Panc1 (cell line): Measurements from ENCODE around the gene BCL2L11. TPM values are rescaled to one million over a fixed set of nuclear protein-coding genes. Genes with fewer than 3 reads are reported as not detected.

Source experiments
- ATAC-seq: fragments of 200-7000 bp; cut with Tn5 transposase; 2 replicates; pipeline ENCODE4 v1.9.1; 2020; ENCODE audit warnings: mild to moderate bottlenecking, moderate library complexity
- BruUV-seq: library from RNA; stranded (reverse); fragments of 400-500 nt; replicated peaks from 2 replicates; lab custom pipeline; 2021; lab: Mats Ljungman, UMichigan
- CTCF ChIA-PET: fragments of 300-600 bp; sonication (Branson Sonifier 250); formaldehyde crosslinking; loops from one replicate; lab custom pipeline; 2022; ENCODE audit warnings: antibody characterized with exemption; lab: Charles Lee
- POLR2A ChIA-PET: fragments of 300-600 bp; sonication (Branson Sonifier 250); formaldehyde crosslinking; loops from one replicate; lab custom pipeline; 2022; ENCODE audit warnings: antibody characterized with exemption; lab: Charles Lee
- DNase-seq: peaks from one replicate; pipeline ENCODE4 v3.0.0-alpha.2; 2010; ENCODE audit warnings: low read depth, low spot score
- H3K27ac ChIP-seq: 2 replicates; pipeline ENCODE4 v1.5.1; 2011; ENCODE audit warnings: mild to moderate bottlenecking, low read length, inconsistent platforms
- H3K27me3 ChIP-seq: fragments of 200-500 bp; sonication (Bioruptor generic); 2 replicates; pipeline ENCODE4 v1.6.0; 2014; ENCODE audit warnings: low read length, inconsistent platforms; ENCODE audit not compliant: control insufficient read depth, insufficient read depth
- H3K36me3 ChIP-seq: fragments of 200-500 bp; sonication (Bioruptor generic); 2 replicates; pipeline ENCODE4 v1.5.1; 2014; ENCODE audit warnings: inconsistent platforms, mild to moderate bottlenecking, low read length, moderate library complexity; ENCODE audit not compliant: control insufficient read depth, insufficient read depth
- H3K4me1 ChIP-seq: 2 replicates; pipeline ENCODE4 v1.5.1; 2011; ENCODE audit warnings: inconsistent platforms, mild to moderate bottlenecking, low read length, moderate library complexity; ENCODE audit not compliant: control insufficient read depth, insufficient read depth
- H3K4me3 ChIP-seq, 2 experiments: 2 replicates each; pipeline ENCODE4 v1.5.1; 2011 to 2012; ENCODE audit warnings: low read depth in 2 of 2, low read length in 2 of 2, mild to moderate bottlenecking in 2 of 2, inconsistent platforms in 1 of 2, moderate library complexity in 1 of 2
- H3K9me3 ChIP-seq: fragments of 200-500 bp; sonication (Bioruptor generic); 2 replicates; pipeline ENCODE4 v1.5.1; 2014; ENCODE audit warnings: low read depth, mild to moderate bottlenecking, inconsistent platforms, low read length, moderate library complexity; ENCODE audit not compliant: control insufficient read depth, insufficient read depth
- POLR2AphosphoS5 ChIP-seq: IDR thresholded peaks from 2 replicates; pipeline ENCODE4 v1.6.1; 2012; ENCODE audit warnings: mild to moderate bottlenecking, low read depth, low read length, moderate library complexity
- SIN3A ChIP-seq: IDR thresholded peaks from 2 replicates; pipeline ENCODE4 v1.6.1; 2012; ENCODE audit warnings: low read depth, mild to moderate bottlenecking, low read length, moderate library complexity, borderline replicate concordance; ENCODE audit not compliant: insufficient read depth
- TCF7L2 ChIP-seq: IDR thresholded peaks from 2 replicates; pipeline ENCODE4 v1.6.1; 2011; ENCODE audit warnings: mild to moderate bottlenecking, low read depth, low read length, inconsistent platforms
- in situ Hi-C: cut with HindIII; loops from 2 replicates; pipeline ENCODE4 v1.10.0; 2016; ENCODE audit warnings: low sequenced_read_pairs, low pct_unique_long_range_greater_than_20kb
- intact Hi-C: fragments of 100-400 bp; cut with micrococcal nuclease; formaldehyde crosslinking; loops from one replicate; pipeline ENCODE4 v1.10.0; 2022; ENCODE audit not compliant: unreplicated experiment
- total RNA-seq: library from RNA; stranded (reverse); gene quantifications from one replicate; pipeline ENCODE4 v1.2.1, GENCODE V29; 2021; ENCODE audit not compliant: unreplicated experiment
- TF ChIP-seq, protein P1 (sequence below), 2 experiments: IDR thresholded peaks; 2 replicates each; pipeline ENCODE4 v1.6.1; 2011 to 2012; ENCODE audit warnings: low read depth in 2 of 2, control low read depth in 1 of 2, low read length in 1 of 2, mild to moderate bottlenecking in 1 of 2, moderate library complexity in 1 of 2; ENCODE audit not compliant: insufficient read depth in 1 of 2
- TF ChIP-seq, protein P2 (sequence below): fragments of 450-650 bp; IDR thresholded peaks from 2 replicates; pipeline ENCODE4 v1.5.1; 2017; ENCODE audit warnings: mild to moderate bottlenecking

Gene BCL2L11
- total RNA-seq, 1 experiment from 2014 or later: 43.8 TPM

DNA sequence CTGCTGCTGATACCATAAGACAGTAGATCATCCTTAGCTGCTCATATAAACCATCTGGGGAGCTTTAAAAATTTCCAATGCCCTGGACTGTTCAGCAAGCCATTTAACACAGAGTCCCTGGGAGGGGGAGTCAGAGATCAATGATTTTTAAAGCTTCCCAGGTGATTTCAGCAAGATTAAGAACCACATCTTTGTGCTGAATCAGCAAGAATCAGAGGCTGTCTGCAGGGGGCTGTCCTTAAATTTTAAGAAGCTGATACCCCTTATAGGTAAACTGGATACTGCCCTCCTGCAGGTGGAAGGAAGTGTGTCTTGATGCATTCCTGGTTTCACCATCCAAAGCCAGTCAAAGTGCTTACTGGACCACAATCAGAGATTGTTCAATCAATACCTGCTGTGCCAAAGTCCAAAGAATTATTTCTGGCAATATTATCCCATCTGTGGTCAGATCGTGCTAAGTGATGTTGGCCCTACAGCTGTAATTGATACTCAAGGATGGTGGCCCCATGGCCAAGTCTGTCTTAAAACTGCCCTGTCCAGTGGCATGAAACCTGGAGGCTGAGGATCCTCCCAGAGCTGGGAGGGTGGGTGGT is 72.2 kb downstream of the BCL2L11 start:
- in situ Hi-C loops (no loop called here), intact Hi-C loops (no loop called here)
- ATAC-seq: no peak
- Histone ChIP-seq H3K36me3 (no peaks in the 10 kb centered on the region), H3K9me3 (no peaks in the 10 kb centered on the region), H3K27me3 (no peaks in the 10 kb centered on the region), H3K27ac (no peak overlapping the region), H3K4me3 (no peak overlapping the region), H3K4me1 (no peaks in the 10 kb centered on the region)
- TF ChIP-seq SIN3A: no peak
- TF ChIP-seq, protein P1, sequence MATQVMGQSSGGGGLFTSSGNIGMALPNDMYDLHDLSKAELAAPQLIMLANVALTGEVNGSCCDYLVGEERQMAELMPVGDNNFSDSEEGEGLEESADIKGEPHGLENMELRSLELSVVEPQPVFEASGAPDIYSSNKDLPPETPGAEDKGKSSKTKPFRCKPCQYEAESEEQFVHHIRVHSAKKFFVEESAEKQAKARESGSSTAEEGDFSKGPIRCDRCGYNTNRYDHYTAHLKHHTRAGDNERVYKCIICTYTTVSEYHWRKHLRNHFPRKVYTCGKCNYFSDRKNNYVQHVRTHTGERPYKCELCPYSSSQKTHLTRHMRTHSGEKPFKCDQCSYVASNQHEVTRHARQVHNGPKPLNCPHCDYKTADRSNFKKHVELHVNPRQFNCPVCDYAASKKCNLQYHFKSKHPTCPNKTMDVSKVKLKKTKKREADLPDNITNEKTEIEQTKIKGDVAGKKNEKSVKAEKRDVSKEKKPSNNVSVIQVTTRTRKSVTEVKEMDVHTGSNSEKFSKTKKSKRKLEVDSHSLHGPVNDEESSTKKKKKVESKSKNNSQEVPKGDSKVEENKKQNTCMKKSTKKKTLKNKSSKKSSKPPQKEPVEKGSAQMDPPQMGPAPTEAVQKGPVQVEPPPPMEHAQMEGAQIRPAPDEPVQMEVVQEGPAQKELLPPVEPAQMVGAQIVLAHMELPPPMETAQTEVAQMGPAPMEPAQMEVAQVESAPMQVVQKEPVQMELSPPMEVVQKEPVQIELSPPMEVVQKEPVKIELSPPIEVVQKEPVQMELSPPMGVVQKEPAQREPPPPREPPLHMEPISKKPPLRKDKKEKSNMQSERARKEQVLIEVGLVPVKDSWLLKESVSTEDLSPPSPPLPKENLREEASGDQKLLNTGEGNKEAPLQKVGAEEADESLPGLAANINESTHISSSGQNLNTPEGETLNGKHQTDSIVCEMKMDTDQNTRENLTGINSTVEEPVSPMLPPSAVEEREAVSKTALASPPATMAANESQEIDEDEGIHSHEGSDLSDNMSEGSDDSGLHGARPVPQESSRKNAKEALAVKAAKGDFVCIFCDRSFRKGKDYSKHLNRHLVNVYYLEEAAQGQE (IDR thresholded peaks at IDR 0.05; ENCODE audit: insufficient read depth in 1 of 2, low read depth in 2 of 2, low read length in 1 of 2): no peak
- no peak for TF ChIP-seq POLR2AphosphoS5
- BruUV-seq: no TSS peak
- CTCF ChIA-PET: no interaction called here
- DNase-seq: no peak
- POLR2A ChIA-PET: no interaction called here

DNA sequence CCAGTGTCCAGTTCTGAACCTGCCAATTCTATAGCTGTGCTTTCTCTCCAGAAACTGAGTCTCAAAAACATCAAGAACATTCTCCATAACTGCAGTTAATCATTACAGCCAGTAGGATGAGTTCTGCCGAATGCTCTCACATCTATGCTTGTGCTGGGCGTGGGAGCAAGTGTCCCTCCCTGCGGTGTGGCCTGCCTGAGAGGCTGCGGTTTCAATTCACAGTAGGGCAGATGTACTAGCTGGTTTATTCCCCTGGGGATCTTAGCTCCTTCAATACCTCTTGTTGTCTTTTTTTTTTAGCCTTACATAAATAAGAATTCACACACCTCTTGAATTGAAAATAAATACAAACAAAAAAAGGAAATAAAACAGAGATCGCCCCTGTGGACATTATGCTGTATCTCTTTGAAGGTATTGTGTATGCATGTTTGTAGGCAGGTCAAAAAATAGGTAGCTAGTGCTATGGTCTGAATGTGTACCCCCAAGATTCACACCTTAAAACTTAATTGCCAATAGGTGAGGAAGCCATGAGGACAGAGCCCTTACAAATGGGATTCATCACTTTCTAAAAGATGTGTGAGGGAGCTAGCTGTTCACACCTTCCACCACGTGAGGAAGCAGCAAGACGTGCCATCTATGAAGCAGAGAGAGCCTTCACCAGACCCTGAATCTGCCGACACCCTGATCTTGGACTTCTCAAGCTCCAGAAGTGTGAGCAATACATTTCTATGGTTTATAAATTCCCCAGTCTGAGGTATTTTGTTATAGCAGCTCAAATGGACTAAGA is 74.3 kb downstream of the BCL2L11 start:
- ChIA-PET CTCF (no interaction called here), POLR2A (no interaction called here)
- Histone ChIP-seq H3K27ac (no peak overlapping the region), H3K36me3 (no peaks in the 10 kb centered on the region), H3K4me1 (no peaks in the 10 kb centered on the region), H3K27me3 (no peaks in the 10 kb centered on the region), H3K4me3 (no peak overlapping the region), H3K9me3 (no peaks in the 10 kb centered on the region)
- BruUV-seq: no TSS peak
- no peak for DNase-seq
- TF ChIP-seq, protein P2, sequence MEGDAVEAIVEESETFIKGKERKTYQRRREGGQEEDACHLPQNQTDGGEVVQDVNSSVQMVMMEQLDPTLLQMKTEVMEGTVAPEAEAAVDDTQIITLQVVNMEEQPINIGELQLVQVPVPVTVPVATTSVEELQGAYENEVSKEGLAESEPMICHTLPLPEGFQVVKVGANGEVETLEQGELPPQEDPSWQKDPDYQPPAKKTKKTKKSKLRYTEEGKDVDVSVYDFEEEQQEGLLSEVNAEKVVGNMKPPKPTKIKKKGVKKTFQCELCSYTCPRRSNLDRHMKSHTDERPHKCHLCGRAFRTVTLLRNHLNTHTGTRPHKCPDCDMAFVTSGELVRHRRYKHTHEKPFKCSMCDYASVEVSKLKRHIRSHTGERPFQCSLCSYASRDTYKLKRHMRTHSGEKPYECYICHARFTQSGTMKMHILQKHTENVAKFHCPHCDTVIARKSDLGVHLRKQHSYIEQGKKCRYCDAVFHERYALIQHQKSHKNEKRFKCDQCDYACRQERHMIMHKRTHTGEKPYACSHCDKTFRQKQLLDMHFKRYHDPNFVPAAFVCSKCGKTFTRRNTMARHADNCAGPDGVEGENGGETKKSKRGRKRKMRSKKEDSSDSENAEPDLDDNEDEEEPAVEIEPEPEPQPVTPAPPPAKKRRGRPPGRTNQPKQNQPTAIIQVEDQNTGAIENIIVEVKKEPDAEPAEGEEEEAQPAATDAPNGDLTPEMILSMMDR: no peak
- no peak for TF ChIP-seq TCF7L2
- no peak for TF ChIP-seq SIN3A
- TF ChIP-seq POLR2AphosphoS5: no peak
- TF ChIP-seq, protein P1 (IDR thresholded peaks at IDR 0.05; ENCODE audit: insufficient read depth in 1 of 2, low read depth in 2 of 2, low read length in 1 of 2): no peak
- peak; percentile 52; the same call in 1 of the 2 replicates for ATAC-seq
- intact Hi-C loops: no loop called here
- in situ Hi-C loops: no loop called here
